Activated CD4-positive, alpha-beta T cell treated with anti-CD3 and anti-CD28 coated beads, Interleukin-10, Interleukin-2, amounts not matched to agents 100 ng/mL and 50 ng/mL, durations not matched to agents 16 hours and 8 hours (primary cell): ENCODE results near the gene ATP6AP2.
"Not testable (repeated sequence)": the region's sequence is repeated elsewhere in the genome, so short reads cannot be mapped to it uniquely, and the experiment has no call there.

Source experiments
- DNase-seq: peaks from one replicate; pipeline ENCODE4 v3.0.0-alpha.2; 2020

The ATP6AP2 gene, protein sequence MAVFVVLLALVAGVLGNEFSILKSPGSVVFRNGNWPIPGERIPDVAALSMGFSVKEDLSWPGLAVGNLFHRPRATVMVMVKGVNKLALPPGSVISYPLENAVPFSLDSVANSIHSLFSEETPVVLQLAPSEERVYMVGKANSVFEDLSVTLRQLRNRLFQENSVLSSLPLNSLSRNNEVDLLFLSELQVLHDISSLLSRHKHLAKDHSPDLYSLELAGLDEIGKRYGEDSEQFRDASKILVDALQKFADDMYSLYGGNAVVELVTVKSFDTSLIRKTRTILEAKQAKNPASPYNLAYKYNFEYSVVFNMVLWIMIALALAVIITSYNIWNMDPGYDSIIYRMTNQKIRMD

DNA sequence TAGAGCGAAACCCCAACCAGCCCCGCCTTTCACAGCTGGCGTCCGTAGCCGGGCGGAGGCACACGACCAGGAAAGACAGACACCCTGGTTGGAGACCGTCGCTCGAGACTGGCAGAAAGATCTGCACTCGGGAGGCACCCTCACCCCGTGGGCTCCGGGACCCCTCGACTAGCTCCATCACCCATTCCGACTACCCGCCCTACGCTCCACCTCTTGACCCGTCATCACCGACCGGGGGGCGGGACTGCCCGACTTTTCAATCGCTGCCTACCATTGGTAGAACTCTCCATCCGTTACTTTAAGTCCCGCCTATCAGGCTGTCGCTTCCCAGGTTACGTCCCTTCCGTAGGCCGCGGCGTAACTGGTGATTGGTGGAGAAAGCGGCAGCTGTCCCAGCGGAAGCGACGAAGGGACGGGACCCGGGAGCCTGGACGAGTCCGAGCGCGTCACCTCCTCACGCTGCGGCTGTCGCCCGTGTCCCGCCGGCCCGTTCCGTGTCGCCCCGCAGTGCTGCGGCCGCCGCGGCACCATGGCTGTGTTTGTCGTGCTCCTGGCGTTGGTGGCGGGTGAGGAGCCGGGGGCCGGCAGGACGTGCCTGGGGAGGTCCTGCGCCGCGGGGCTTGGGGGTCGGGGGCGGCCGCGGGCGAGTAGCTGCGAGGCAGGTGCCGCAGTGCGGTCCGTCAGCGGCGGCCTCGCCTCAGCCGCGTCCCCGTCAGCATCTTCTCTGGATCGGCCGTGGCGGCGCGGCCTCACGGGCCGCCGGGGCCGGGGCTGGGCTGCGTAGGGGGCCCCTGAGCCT, at the start of gene ATP6AP2:
ATP6AP2 (plus strand) TSS at position 434 of the 799 bp plus-strand sequence; CDS start at position 530, 96 bp downstream.
- peak; percentile 95 for DNase-seq

DNA sequence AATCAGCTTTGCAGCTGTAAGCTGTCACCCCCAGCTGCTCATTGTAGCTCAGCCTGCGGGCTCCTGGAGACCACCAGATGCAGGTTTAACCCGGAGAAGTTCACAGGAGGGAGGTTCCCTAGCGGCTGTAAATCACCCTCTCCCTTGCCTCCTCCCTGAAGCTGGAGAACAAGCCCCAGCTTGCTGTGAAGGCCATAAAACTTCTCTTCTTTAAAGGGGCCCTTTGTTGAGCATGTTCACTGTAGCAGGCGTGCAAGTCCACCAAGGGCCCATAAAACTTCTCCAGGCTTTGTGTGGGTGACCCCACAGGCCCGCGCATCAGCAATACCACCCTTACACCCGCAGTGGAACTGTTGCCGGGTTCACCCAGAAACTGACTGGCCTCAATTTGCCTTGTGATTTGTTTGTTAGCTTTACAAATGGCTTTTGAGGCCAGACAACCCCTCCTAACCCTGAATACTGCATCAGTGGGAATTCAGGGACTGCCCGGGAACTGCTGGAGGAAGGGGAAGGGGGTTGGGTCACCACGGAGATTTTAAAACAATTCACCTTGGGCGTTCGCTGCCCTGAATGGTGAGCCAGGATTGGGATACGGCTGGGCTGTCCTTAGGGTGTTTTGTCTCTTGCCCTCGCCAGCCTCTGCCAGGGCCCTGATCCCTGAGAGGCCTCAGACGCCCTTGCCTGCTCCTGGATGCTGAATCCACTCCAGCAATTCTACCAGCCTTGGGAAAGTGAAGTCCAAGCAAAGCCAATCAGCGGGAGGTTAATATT, 49.5 kb upstream of the ATP6AP2 start:
- no peak for DNase-seq

DNA sequence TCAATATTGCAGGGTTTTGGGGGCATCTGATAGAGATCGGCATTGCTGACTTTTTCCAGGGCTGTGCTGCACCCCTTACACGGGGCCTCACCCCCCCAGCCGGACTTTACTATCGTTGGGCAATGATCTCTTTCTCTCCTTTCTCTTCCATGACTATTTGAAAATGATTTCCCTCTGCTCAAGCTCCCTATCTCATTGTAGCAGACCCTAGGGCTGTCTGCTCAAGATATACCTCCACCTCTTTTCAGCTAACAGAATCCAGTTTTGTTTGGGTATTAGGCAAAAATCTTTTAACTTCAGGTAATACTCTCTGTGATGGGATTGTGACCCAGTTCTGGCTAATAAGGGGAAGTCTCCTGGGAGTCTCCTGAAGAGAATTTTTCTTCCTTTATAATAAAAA, 43.5 kb upstream of the ATP6AP2 start:
- DNase-seq: no peak

- no peak for DNase-seq
Measured at GRCh38 chrX:40538406-40538805, 42.4 kb upstream of the ATP6AP2 start.

GRCh38 chrX:40539214-40540142, 41.3 kb upstream of the ATP6AP2 start:
- DNase-seq: peak; percentile 75

GRCh38 chrX:40542208-40542607, 38.6 kb upstream of the ATP6AP2 start:
- no peak for DNase-seq

- DNase-seq: no peak
Measured at GRCh38 chrX:40542972-40543371, 37.8 kb upstream of the ATP6AP2 start.

DNA sequence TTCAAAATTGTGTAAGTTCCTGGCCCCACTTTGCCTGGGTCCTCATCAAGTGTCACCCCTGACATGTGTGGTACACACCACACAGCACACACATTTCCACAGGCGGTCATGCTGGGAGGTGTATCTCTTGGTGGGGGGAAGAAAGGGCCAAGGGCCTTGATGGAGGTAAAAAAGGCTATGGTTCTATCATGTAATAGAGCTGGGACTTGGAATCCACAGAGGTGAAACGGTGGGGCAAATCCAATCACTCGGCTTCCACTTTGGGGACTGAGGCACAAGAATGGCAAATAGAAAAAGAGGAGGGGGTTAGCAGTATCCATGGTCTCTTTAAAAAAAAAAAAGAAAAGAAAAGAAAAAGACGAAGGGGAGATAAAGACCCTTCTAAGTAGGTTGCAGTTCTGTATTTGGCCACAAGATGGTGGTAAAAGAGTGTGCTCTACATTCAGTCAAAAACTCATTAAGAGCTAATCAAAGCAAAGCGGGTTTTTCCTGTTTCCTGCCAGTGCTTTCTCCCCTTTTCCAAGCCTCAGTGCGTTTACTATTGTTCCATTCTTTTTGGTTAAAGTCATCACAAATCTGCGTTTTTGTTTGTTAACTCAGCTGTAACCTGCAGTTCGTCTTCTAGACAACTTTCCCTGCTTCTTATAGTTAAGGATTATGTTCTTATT, 37.0 kb upstream of the ATP6AP2 start:
- peak; percentile 48 for DNase-seq

DNA sequence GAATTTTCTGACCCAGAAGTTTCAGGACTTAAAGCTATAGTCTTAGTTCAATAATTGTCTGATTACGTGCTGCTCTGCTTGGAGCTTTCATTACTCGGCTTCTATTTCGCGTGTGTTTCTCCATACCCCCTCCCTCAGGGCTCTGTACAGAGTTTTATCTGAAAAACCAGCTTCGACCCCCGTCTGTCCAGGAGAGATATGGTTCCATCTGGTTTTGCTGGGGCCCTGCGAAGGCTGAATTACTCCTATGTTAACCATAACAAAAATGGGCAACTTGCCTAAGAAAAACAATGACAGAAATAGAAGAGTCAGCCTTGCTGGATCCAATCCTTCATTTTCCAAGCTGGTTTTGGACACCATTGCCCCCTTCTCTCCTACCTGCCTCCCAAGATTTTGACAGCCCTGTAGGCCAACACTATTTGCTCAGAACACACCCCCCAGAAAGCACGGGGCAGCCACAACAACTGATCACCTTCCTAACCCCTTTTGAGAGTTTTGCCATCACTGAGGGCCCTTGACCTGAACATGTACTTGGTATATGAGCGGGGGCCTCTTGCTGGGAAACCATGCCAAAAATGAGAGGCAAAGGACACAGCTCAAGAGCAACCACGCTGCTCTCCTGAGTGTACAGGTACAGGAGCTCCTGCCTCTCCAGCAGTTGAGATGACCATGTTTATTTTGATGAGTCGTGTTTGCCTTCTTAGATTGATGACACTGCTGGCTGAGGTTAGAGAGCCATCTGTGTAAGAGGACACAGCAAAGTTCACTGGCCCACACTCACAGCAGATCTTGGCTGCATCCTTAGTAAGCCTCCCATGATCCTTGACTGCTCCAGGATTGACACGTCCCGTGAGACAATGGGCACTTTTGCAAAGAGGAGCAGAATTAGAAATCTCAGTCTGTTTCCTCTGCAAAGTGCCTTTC, 36.2 kb upstream of the ATP6AP2 start:
- no peak for DNase-seq

GRCh38 chrX:40546870-40547269, 33.9 kb upstream of the ATP6AP2 start:
- DNase-seq: no peak

DNA sequence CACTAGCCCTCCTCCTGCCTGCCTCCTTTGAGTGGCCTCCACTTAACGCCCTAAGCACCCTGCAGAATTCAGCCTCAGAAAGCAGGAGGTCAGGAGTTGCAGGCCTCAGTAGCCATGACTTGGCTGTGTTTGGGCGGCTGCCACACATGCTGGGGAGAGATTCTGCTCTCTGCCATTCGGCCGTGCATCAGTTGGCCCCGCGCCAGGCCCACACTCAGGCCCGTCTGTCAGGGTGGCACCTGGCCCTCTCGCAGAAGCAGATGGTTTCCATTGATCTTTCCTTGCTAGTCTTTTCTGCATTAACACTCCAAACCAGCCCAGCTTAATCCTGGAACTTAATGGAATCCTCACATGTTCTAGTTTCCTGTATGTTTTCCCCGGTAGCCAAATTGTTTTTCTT, 30.7 kb upstream of the ATP6AP2 start:
- DNase-seq: no peak

DNA sequence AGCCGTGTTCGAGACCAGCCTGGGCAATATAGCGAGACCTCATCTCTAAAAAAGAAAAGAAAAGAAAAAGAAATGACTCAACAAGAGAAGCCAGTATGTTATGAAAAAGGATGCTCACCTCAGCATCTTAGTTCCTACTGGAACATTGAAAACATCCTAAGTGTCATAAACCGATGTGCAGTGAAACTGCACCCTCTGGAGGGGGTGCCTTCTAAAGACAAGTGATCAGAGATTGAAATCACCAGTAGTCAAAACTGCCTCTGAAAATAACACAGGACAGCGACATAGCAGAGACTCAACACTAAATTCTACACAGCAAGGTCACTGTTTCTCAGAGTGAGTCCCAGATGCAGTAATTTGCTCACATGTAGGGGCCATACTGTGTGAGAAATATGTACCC, 28.0 kb upstream of the ATP6AP2 start:
- DNase-seq: peak; percentile 10

- DNase-seq: no peak
Measured at GRCh38 chrX:40558590-40558989, 22.2 kb upstream of the ATP6AP2 start.

- DNase-seq: no peak
Measured at GRCh38 chrX:40563784-40564183, 17.0 kb upstream of the ATP6AP2 start.

DNA sequence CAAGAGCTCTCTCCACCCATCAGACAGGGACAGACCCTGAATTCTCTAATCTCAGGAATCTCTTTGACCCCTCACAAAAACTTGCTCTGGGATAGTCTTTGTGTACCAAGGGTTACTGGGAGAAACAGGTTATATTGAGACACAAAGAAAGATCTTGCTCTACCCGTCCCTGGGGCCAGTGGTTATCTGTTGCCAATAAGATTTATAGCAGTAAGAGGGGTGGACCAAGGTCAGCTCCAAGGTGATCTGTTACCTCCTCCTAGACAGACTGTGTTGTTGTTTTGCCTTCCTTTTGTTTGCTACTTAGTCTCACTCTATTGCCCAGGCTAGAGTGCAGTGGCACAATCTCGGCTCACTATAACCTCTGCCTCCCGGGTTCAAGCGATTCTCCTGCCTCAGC, 16.3 kb upstream of the ATP6AP2 start:
- no peak for DNase-seq

DNA sequence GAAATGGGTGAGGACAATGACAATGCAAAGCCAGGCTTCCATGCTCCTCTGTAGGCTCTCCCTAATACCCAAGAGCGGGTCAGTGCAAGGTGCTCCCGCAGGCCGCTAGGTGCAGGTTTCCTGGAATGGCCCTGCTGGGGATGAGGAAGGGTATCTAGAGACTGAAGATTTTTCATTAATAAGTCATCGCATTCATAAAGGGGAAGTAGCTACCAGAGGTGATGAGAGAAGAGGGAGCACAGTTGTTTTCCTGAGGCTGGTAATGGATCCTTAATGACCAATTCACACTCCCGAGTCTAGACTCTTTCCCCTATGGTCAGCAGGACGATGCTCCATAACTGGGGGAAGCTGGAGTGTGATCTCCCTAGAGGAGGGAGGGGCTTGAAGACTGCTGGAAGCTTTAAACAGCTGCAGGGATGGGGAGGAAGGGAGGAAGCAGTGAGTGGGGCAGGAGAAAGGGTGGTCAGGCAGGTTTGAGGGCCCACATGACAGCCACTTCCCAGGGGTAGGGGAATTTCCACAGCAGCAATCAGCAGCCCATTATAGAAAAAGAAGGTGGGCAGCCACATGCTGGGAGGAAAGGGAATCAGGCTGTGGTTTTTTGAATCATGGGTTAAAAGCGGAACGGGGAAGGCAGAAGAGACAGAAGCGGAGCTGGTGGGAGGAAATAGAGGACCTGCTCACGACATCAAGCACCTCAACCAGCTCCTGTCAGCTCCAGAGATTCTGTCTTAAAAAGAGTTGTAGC, 10.2 kb upstream of the ATP6AP2 start:
- DNase-seq: no peak

DNA sequence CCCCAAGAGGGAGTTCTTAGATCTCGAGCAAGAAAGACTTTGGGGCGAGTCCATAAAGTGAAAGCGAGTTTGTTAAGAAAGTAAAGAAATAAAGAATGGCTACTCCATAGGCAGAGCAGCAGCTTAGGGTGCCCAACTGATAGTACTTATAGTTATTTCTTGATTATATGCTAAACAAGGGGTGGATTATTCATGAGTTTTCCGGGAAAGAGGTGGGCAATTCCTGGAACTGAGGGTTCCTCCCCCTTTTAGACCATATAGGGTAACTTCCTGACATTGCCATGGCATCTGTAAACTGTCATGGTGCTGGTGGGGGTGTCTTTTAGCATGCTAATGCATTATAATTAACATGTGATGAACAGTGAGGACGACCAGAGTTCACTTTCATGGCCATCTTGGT, 9.6 kb upstream of the ATP6AP2 start:
- peak; percentile 30 for DNase-seq

GRCh38 chrX:40571600-40571999, 9.2 kb upstream of the ATP6AP2 start:
- DNase-seq: no peak

GRCh38 chrX:40573763-40574162, 7.0 kb upstream of the ATP6AP2 start:
- DNase-seq: peak; percentile 42

DNA sequence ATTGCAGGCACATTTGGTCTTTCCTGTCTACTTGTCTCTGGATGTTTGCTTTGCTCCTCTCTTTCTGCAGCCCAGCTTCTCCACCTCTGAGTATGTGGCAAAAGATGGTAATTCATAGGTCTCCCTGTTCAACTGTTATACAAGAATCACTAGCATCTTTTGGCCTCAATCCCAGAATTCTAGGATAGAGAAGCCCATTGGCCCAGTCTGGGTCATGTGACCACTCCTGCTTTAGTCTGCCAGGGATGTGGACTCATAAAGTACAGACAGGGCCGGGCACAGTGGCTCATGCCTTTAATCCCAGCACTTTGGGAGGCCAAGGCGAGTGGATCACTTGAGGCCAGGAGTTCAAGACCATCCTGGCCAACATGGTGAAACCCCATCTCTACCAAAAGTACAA, 5.4 kb upstream of the ATP6AP2 start:
- DNase-seq: not testable (repeated sequence)
